Large intestine (tissue), 3 donors: ENCODE results near the gene ZNF665. TPM values are rescaled to one million over a fixed set of nuclear protein-coding genes. Genes with fewer than 3 reads are reported as not detected.

Source experiments
- DNase-seq, 2 donors: peaks; one replicate each; pipeline versions ENCODE4 v3.0.0 to v3.0.0-alpha.2; 2013
- H3K27ac ChIP-seq: one replicate; pipeline ENCODE4 v1.5.1; 2013; ENCODE audit warnings: low read length
- H3K27me3 ChIP-seq: 2 replicates; pipeline ENCODE4 v1.6.1; 2013; ENCODE audit warnings: low read length; ENCODE audit not compliant: control insufficient read depth, insufficient read depth
- H3K36me3 ChIP-seq: 2 replicates; pipeline ENCODE4 v1.6.1; 2013; ENCODE audit warnings: low read length; ENCODE audit not compliant: control insufficient read depth, insufficient read depth
- H3K4me1 ChIP-seq: one replicate; pipeline ENCODE4 v1.6.1; 2013; ENCODE audit warnings: low read length; ENCODE audit not compliant: control insufficient read depth, insufficient read depth
- H3K4me3 ChIP-seq: one replicate; pipeline ENCODE4 v1.5.1; 2013; ENCODE audit warnings: low read length
- H3K9me3 ChIP-seq: one replicate; pipeline ENCODE4 v1.6.1; 2013; ENCODE audit warnings: mild to moderate bottlenecking, low read depth, low read length, moderate library complexity; ENCODE audit not compliant: control insufficient read depth
- WGBS: methylation state at CpG from one replicate; pipeline ENCODE4 v1.1.5; 2013; ENCODE audit warnings: low lambda C conversion rate; ENCODE audit not compliant: insufficient coverage; 5-methylcytosine and 5-hydroxymethylcytosine counted together
- polyA plus RNA-seq: library from polyadenylated mRNA; unstranded; fragments of 120-200 nt; gene quantifications from one replicate; pipeline ENCODE4 v1.2.1, GENCODE V29; 2013

ZNF665 gene
- polyA plus RNA-seq, 1 donor = 6.3 TPM

DNA sequence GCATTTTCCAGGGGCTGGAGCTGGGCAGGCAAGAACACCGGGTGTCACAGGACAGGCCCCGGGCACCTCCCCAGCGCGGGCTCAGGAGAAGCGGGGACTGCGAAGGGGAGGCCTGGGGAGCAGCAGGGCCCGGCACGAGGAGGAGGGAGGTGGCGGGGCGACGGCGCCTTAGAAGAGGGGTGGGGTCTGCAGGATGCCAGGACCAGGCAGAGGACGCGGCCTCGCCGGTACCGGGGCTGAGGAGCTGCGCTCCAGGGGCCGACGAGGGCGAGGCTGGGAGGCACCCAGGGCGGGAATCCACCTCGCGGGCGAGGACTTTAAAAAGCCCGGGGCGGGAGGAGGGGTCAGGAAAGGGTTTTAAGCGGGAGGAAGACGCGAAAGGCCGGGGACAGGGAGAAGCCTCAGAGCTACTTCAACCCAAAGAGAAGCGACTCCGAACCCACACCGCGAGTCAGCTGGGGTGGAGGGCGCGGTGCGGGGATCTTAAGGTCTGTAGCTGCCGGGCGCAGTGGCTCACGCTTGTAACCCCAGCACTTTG lies 35.0 kb downstream of the ZNF665 start:
- peak; percentile 23 to 79 for DNase-seq
- peaks cover 25% of the 10 kb centered on the region for H3K9me3 ChIP-seq
- H3K36me3 ChIP-seq = peaks cover 18% of the 10 kb centered on the region
- no CpG with 5 or more reads among the region's 41 CpGs for WGBS
- peak overlapping the region; percentile 57 for H3K4me3 ChIP-seq
- H3K27me3 ChIP-seq = no peaks in the 10 kb centered on the region
- H3K27ac ChIP-seq = peak overlapping the region; percentile 75
- peaks cover 6% of the 10 kb centered on the region for H3K4me1 ChIP-seq

DNA sequence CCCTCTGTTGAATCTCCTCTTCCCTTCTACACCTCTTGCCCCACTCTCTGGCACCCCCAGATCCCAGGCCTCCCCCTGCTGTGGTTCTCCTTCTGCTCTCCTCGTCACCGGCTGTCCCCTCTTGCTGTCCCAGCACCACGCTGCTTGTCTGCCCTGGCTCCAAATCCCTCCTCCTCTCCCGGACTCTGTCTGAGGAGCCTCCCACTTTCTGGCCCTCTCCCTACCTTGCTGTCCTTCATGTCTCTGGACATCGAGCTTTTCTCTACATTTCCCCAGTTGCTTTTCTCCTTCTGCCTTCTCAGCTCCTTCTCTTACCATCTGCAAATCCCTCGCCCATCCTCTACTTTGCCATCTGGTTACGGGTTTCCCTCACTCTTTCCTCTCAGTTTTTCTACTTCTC lies 35.5 kb downstream of the ZNF665 start:
- DNase-seq = no peak

GRCh38 chr19:53156850-53157249 lies 36.3 kb downstream of the ZNF665 start:
- peaks cover 22% of the 10 kb centered on the region for H3K36me3 ChIP-seq
- 86% methylated on average over 1 of the region's 9 CpGs for WGBS
- H3K27ac ChIP-seq = no peak overlapping the region
- H3K4me1 ChIP-seq = peaks cover 6% of the 10 kb centered on the region
- H3K27me3 ChIP-seq = no peaks in the 10 kb centered on the region
- H3K4me3 ChIP-seq = no peak overlapping the region
- peaks cover 20% of the 10 kb centered on the region for H3K9me3 ChIP-seq
- DNase-seq = no peak

More for the DNA sequence above, 35.5 kb downstream of the ZNF665 start:
- Histone ChIP-seq H3K4me3 (peak overlapping the region; percentile 57), H3K27me3 (no peaks in the 10 kb centered on the region), H3K36me3 (peaks cover 18% of the 10 kb centered on the region), H3K4me1 (peaks cover 6% of the 10 kb centered on the region), H3K9me3 (peaks cover 23% of the 10 kb centered on the region), H3K27ac (peak overlapping the region; percentile 75)
- 8% methylated on average over 6 of the region's 7 CpGs for WGBS

GRCh38 chr19:53147645-53148044 lies 45.5 kb downstream of the ZNF665 start:
- Histone ChIP-seq H3K27me3 (no peaks in the 10 kb centered on the region), H3K27ac (no peak overlapping the region), H3K4me3 (no peak overlapping the region), H3K9me3 (peaks cover 62% of the 10 kb centered on the region), H3K4me1 (no peaks in the 10 kb centered on the region), H3K36me3 (peaks cover 46% of the 10 kb centered on the region)
- no peak for DNase-seq

- DNase-seq = no peak
- H3K4me1 ChIP-seq = no peaks in the 10 kb centered on the region
- H3K27ac ChIP-seq = no peak overlapping the region
- peaks cover 22% of the 10 kb centered on the region for H3K36me3 ChIP-seq
- WGBS = 100% methylated on average over 1 of the region's 4 CpGs
- peaks cover 50% of the 10 kb centered on the region for H3K9me3 ChIP-seq
- H3K27me3 ChIP-seq = no peaks in the 10 kb centered on the region
- no peak overlapping the region for H3K4me3 ChIP-seq
Measured at GRCh38 chr19:53140351-53140750, 52.8 kb downstream of the ZNF665 start.

- DNase-seq = no peak
- WGBS = no CpG with 5 or more reads among the region's 3 CpGs
- Histone ChIP-seq H3K36me3 (peaks cover 3% of the 10 kb centered on the region), H3K4me1 (no peaks in the 10 kb centered on the region), H3K4me3 (no peak overlapping the region), H3K27me3 (no peaks in the 10 kb centered on the region), H3K9me3 (peaks cover 28% of the 10 kb centered on the region), H3K27ac (no peak overlapping the region)
Measured at GRCh38 chr19:53136432-53136831, 56.7 kb downstream of the ZNF665 start.

DNA sequence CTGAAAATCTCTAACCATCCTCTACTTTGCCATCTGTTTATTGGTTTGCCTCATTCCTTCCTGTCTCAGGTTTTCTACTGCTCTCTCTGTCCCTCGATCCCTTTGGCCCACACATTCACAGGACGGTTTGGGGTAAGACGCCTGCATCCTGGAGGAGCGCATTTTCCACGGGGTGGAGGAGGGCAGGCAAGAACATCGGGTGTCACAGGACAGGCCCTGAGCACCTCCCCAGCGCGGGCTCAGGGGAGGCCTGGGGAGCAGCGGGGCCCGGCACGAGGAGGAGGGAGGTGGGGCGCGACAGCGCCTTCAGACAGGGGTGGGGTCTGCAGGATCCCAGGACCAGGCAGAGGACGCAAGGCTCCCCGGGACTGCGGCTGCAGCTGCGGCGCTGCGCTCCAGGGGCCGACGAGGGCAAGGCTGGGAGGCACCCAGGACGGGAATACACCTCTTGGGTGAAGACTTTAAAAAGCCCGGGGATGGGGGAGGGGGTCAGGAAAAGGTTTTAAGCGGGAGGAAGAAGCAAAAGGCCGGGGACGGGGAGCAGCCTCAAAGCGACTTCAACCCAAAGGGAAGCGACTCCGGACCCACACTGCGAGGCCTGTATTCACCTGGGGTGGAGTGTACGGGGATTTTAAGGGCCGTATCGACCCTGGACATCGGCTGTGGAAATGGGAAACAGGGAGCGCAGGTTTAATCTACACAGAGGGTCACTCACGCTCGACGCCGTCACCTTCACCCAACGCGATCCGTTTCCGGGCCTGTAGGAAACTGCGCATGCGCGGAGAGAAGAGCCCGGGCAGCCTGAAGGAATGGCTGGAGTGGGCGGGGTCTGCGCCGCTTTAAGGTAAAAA lies 60.8 kb downstream of the ZNF665 start, which contains the start of gene ZNF415:
Gene ZNF415, minus strand, starts transcription at position 770 of the 851 bp plus-strand sequence. CDS start 10,234 bp downstream, outside the sequence.
- H3K9me3 ChIP-seq = peaks cover 3% of the 10 kb centered on the region
- DNase-seq = peak; percentile 82 to 89
- H3K27me3 ChIP-seq = no peaks in the 10 kb centered on the region
- H3K27ac ChIP-seq = peak within 1 kb of the TSS; percentile 96
- peaks cover 16% of the 10 kb centered on the region for H3K4me1 ChIP-seq
- no peaks in the 10 kb centered on the region for H3K36me3 ChIP-seq
- H3K4me3 ChIP-seq = peak within 1 kb of the TSS; percentile 62
- 0% methylated on average over 1 of the region's 51 CpGs for WGBS

DNA sequence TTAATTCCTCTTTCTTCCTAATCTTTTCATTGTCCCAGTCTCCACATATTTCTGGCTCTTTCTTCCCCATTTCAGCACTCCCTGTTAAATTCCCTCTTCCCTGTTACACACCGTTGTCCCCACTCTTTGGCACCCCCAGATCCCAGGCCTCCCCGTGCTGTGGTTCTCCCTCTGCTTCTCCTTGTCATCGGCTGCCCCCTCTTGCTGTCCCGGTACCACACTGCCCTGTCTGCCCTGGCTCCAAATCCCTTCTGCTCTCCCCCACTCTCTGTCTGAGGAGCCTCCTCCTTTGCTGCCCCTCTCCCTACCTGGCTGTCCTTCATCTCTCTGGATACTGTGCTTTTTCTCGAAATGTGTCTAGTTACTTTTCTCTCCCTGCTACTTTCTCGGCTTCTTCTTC lies 61.4 kb downstream of the ZNF665 start:
- Histone ChIP-seq H3K27me3 (no peaks in the 10 kb centered on the region), H3K36me3 (no peaks in the 10 kb centered on the region), H3K4me1 (peaks cover 18% of the 10 kb centered on the region), H3K4me3 (peak overlapping the region; percentile 62), H3K27ac (peak overlapping the region; percentile 96), H3K9me3 (peaks cover 3% of the 10 kb centered on the region)
- 15% methylated on average over 3 of the region's 6 CpGs for WGBS
- DNase-seq = peak in 1 of 2 donors; percentile 73

- 70% methylated on average over 3 of the region's 4 CpGs for WGBS
Measured at GRCh38 chr19:53131085-53131590, 62.0 kb downstream of the ZNF665 start.

DNA sequence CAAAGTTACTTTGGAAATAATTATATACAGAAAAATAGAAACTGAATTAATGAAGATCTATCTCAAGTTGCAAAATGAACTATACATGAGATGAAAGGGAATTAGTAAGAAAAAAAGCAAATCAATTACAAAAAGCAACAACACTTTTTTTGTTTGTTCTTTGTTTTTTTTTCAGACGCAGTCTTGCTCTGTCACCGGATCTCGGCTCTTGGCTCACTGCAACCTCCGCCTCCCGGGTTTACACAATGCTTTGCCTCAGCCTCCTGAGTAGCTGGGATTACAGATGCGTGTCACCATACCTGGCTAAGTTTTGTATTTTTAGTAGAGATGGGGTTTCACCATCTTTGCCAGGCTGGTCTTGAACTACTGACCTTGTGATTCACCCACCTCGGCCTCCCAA lies 62.7 kb downstream of the ZNF665 start:
- Histone ChIP-seq H3K27me3 (no peaks in the 10 kb centered on the region), H3K36me3 (no peaks in the 10 kb centered on the region), H3K4me1 (peaks cover 24% of the 10 kb centered on the region), H3K27ac (peak overlapping the region; percentile 96), H3K9me3 (peaks cover 3% of the 10 kb centered on the region), H3K4me3 (peak overlapping the region; percentile 16)
- DNase-seq = peak; percentile 47 to 66
- no CpG with 5 or more reads among the region's 7 CpGs for WGBS

More at GRCh38 chr19:53131085-53131590, 62.0 kb downstream of the ZNF665 start:
- Histone ChIP-seq H3K9me3 (peaks cover 3% of the 10 kb centered on the region), H3K4me3 (peak overlapping the region; percentile 62), H3K27ac (peak overlapping the region; percentile 96), H3K27me3 (no peaks in the 10 kb centered on the region), H3K4me1 (peaks cover 18% of the 10 kb centered on the region), H3K36me3 (no peaks in the 10 kb centered on the region)
- peak in 1 of 2 donors; percentile 57 for DNase-seq
